CD4-positive, alpha-beta memory T cell (primary cell): ENCODE measurements around the gene CPEB3. TPM values are rescaled to one million over a fixed set of nuclear protein-coding genes. Genes with fewer than 3 reads are reported as not detected.

ENCODE experiments used
- CTCF ChIA-PET: fragments of 350-600 bp; sonication (Branson Sonifier 250); formaldehyde crosslinking; loops from one replicate; lab custom pipeline; 2021; ENCODE audit warnings: inconsistent platforms; ENCODE audit not compliant: partially characterized antibody; lab: Charles Lee
- POLR2A ChIA-PET: fragments of 350-600 bp; sonication (Branson Sonifier 250); formaldehyde crosslinking; loops from one replicate; lab custom pipeline; 2021; ENCODE audit not compliant: partially characterized antibody; lab: Charles Lee
- DNase-seq, 5 donors: peaks; one replicate each; pipeline versions ENCODE4 v3.0.0 to v3.0.0-alpha.2; 2020 to 2022; ENCODE audit warnings: mixed read lengths in 1 of 5
- H3K27ac ChIP-seq: one replicate; pipeline ENCODE4 v1.7.0; 2013; ENCODE audit warnings: low read depth, low read length
- H3K27me3 ChIP-seq: 2 replicates; pipeline ENCODE4 v1.7.0; 2013; ENCODE audit warnings: mild to moderate bottlenecking, low read length, moderate library complexity; ENCODE audit not compliant: insufficient read depth
- H3K36me3 ChIP-seq: 2 replicates; pipeline ENCODE4 v1.7.0; 2013; ENCODE audit warnings: mild to moderate bottlenecking, low read length, moderate library complexity; ENCODE audit not compliant: insufficient read depth
- H3K4me1 ChIP-seq: 2 replicates; pipeline ENCODE4 v1.7.0; 2013; ENCODE audit warnings: mild to moderate bottlenecking, low read length, moderate library complexity; ENCODE audit not compliant: insufficient read depth
- H3K4me3 ChIP-seq, 2 donors: one replicate each; pipeline ENCODE4 v1.7.0; 2013; ENCODE audit warnings: low read length in 2 of 2, mild to moderate bottlenecking in 1 of 2
- H3K9me3 ChIP-seq, 2 donors: one replicate each; pipeline ENCODE4 v1.7.0; 2013; ENCODE audit warnings: low read length in 2 of 2, control low read depth in 1 of 2; ENCODE audit not compliant: control insufficient read depth in 1 of 2
- H3K27ac Mint-ChIP-seq, 7 donors: one replicate each; pipeline ENCODE4 v1.8.0; 2020 to 2021; ENCODE audit warnings: mixed read lengths in 7 of 7, mild to moderate bottlenecking in 6 of 7, inconsistent platforms in 3 of 7, moderate library complexity in 3 of 7
- H3K27me3 Mint-ChIP-seq, 2 donors: one replicate each; pipeline ENCODE4 v1.8.0; 2020 to 2021; ENCODE audit warnings: mixed read lengths in 2 of 2
- H3K36me3 Mint-ChIP-seq, 2 donors: one replicate each; pipeline ENCODE4 v1.8.0; 2020 to 2021; ENCODE audit warnings: mixed read lengths in 2 of 2, inconsistent platforms in 1 of 2, mild to moderate bottlenecking in 1 of 2
- H3K4me1 Mint-ChIP-seq, 4 donors: one replicate each; pipeline ENCODE4 v1.8.0; 2020 to 2021; ENCODE audit warnings: mixed read lengths in 4 of 4, mild to moderate bottlenecking in 1 of 4
- H3K4me3 Mint-ChIP-seq, 8 donors: one replicate each; pipeline ENCODE4 v1.8.0; 2020 to 2021; ENCODE audit warnings: mixed read lengths in 8 of 8, mild to moderate bottlenecking in 7 of 8, moderate library complexity in 6 of 8, inconsistent platforms in 3 of 8
- H3K9me3 Mint-ChIP-seq, 8 donors: one replicate each; pipeline ENCODE4 v1.8.0; 2020 to 2021; ENCODE audit warnings: mixed read lengths in 8 of 8, mild to moderate bottlenecking in 5 of 8, inconsistent platforms in 3 of 8, moderate library complexity in 1 of 8
- intact Hi-C: fragments of 100-400 bp; cut with micrococcal nuclease; formaldehyde crosslinking; loops from one replicate; pipeline ENCODE4 v1.15.1; 2023
- polyA plus RNA-seq, 2 donors: library from polyadenylated mRNA; unstranded; fragments of 300-500 nt; fragmentation: Illumina TruSeq; gene quantifications; one replicate each; pipeline ENCODE4 v1.2.3, GENCODE V29; 2021
- total RNA-seq, 2 experiments: library from RNA; stranded (reverse); gene quantifications; one replicate each; pipeline ENCODE4 v1.2.3, GENCODE V29; 2021

The CPEB3 gene
- total and polyA plus RNA-seq, 4 experiments from 2014 or later: 0.88 to 3.8 (median 2.4) TPM

DNA sequence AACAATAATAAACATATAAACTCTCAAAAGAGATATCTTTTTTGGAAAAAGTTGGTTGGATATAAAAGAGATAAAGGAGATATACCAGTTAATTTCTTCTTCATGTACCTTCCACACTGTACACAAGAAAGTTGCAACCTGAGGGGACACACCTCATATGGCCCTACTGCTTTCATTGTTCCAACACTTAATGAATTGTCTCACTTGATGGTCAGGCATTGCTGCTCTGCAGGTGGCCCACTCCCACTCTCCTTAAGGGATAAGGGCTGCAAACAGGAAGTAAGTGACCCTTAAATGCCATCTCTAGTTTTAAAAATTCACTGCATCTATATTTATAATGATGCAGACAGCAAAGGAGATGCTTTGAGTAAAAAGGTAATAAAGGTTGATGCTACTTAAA, 215.0 kb downstream of the CPEB3 start:
- H3K9me3 ChIP-seq: no peaks in the 10 kb centered on the region
- H3K27ac ChIP-seq: no peak overlapping the region
- Mint-ChIP-seq H3K4me3 (no peak overlapping the region), H3K27me3 (no peaks in the 10 kb centered on the region), H3K27ac (no peak overlapping the region), H3K36me3 (peaks cover 24% of the 10 kb centered on the region in 2 donors), H3K4me1 (no peaks in the 10 kb centered on the region), H3K9me3 (peaks cover 0 to 3% (median 0%) of the 10 kb centered on the region in 8 donors)
- no peak overlapping the region for H3K4me3 ChIP-seq
- POLR2A ChIA-PET: no interaction called here
- CTCF ChIA-PET: interaction anchor here (1.5 kb wide), 1 partner anchor 228 kb away, joined by 4 read pairs; no protein-coding TSS in a partner anchor
- no peaks in the 10 kb centered on the region for H3K4me1 ChIP-seq
- intact Hi-C loops: no loop called here
- no peak for DNase-seq
- H3K36me3 ChIP-seq: peaks cover 2% of the 10 kb centered on the region
- H3K27me3 ChIP-seq: no peaks in the 10 kb centered on the region

DNA sequence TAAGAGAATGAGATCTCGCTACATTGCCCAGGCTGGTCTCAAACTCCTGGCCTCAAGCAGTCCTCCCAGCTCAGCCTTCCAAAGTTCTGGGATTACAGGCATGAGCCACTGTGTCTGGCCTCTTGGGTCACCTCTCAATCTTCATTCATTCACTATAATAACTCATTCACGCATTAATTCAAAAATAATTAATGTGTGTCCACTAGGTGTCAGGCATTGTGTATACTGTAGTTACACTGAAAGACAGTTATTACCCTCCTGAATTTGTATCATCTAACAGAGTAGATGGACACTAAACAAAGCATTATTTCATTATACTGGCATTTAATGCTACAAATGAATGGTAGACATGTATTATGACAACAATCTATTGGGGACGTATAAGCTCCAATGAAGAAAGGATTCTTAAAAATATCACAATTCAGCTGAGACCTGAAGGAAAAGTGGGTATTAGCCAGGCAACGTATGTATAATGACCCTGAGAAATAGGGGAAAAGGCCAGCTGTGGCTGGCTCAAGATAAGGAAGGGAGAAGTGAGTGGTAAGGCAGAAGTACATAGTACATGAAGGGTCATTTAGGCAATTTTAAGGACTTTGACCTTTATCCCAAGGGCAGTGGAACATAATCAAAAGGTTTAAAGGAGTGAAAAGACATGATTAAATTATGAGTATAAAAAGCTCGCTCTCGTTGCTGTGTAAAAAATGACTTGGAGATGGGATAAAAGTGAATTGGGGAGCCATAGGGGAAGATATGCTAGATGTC, 216.6 kb downstream of the CPEB3 start:
- H3K27me3 ChIP-seq: no peaks in the 10 kb centered on the region
- Mint-ChIP-seq H3K27ac (no peak overlapping the region), H3K4me3 (no peak overlapping the region), H3K9me3 (peaks cover 0 to 3% (median 0%) of the 10 kb centered on the region in 8 donors), H3K36me3 (peaks cover 16 to 18% of the 10 kb centered on the region in 2 donors), H3K27me3 (no peaks in the 10 kb centered on the region), H3K4me1 (no peaks in the 10 kb centered on the region)
- H3K36me3 ChIP-seq: no peaks in the 10 kb centered on the region
- ChIA-PET CTCF (interaction anchor here (1.5 kb wide), 1 partner anchor 229 kb away, joined by 4 read pairs; no protein-coding TSS in a partner anchor), POLR2A (no interaction called here)
- intact Hi-C loops: no loop called here
- no peaks in the 10 kb centered on the region for H3K9me3 ChIP-seq
- DNase-seq: no peak
- H3K4me1 ChIP-seq: no peaks in the 10 kb centered on the region
- H3K27ac ChIP-seq: no peak overlapping the region
- H3K4me3 ChIP-seq: no peak overlapping the region

- no peaks in the 10 kb centered on the region for H3K9me3 Mint-ChIP-seq
These were observed 222.0 kb downstream of the CPEB3 start for GRCh38 chr10:92068900-92069299.

GRCh38 chr10:92066386-92066785, 224.5 kb downstream of the CPEB3 start:
- ChIA-PET CTCF (no interaction called here), POLR2A (no interaction called here)
- H3K36me3 ChIP-seq: no peaks in the 10 kb centered on the region
- no peak overlapping the region for H3K4me3 ChIP-seq
- Mint-ChIP-seq H3K4me1 (no peaks in the 10 kb centered on the region), H3K9me3 (no peaks in the 10 kb centered on the region), H3K36me3 (no peaks in the 10 kb centered on the region), H3K27me3 (no peaks in the 10 kb centered on the region), H3K27ac (no peak overlapping the region), H3K4me3 (no peak overlapping the region)
- H3K27me3 ChIP-seq: no peaks in the 10 kb centered on the region
- H3K27ac ChIP-seq: no peak overlapping the region
- no peaks in the 10 kb centered on the region for H3K4me1 ChIP-seq
- H3K9me3 ChIP-seq: no peaks in the 10 kb centered on the region
- intact Hi-C loops: no loop called here
- DNase-seq: no peak

More at GRCh38 chr10:92068900-92069299, 222.0 kb downstream of the CPEB3 start:
- Histone ChIP-seq H3K9me3 (no peaks in the 10 kb centered on the region), H3K36me3 (no peaks in the 10 kb centered on the region), H3K27me3 (no peaks in the 10 kb centered on the region), H3K4me3 (no peak overlapping the region), H3K4me1 (no peaks in the 10 kb centered on the region), H3K27ac (no peak overlapping the region)
- Mint-ChIP-seq H3K27ac (no peak overlapping the region), H3K4me1 (no peaks in the 10 kb centered on the region), H3K27me3 (no peaks in the 10 kb centered on the region), H3K36me3 (no peaks in the 10 kb centered on the region), H3K4me3 (no peak overlapping the region)
- ChIA-PET CTCF (no interaction called here), POLR2A (no interaction called here)
- intact Hi-C loops: no loop called here
- DNase-seq: no peak

GRCh38 chr10:92064506-92064905, 226.4 kb downstream of the CPEB3 start:
- Mint-ChIP-seq H3K27ac (no peak overlapping the region), H3K27me3 (no peaks in the 10 kb centered on the region), H3K4me3 (no peak overlapping the region), H3K4me1 (no peaks in the 10 kb centered on the region), H3K36me3 (peaks cover 3 to 4% of the 10 kb centered on the region in 2 donors), H3K9me3 (no peaks in the 10 kb centered on the region)
- DNase-seq: no peak
- CTCF ChIA-PET: no interaction called here
- H3K27ac ChIP-seq: no peak overlapping the region
- H3K4me3 ChIP-seq: no peak overlapping the region
- intact Hi-C loops: no loop called here
- H3K4me1 ChIP-seq: no peaks in the 10 kb centered on the region
- no peaks in the 10 kb centered on the region for H3K36me3 ChIP-seq
- no peaks in the 10 kb centered on the region for H3K9me3 ChIP-seq
- H3K27me3 ChIP-seq: no peaks in the 10 kb centered on the region
- POLR2A ChIA-PET: no interaction called here

GRCh38 chr10:92062273-92062672, 228.6 kb downstream of the CPEB3 start:
- Histone ChIP-seq H3K4me1 (no peaks in the 10 kb centered on the region), H3K27me3 (no peaks in the 10 kb centered on the region), H3K9me3 (no peaks in the 10 kb centered on the region), H3K4me3 (no peak overlapping the region), H3K27ac (no peak overlapping the region), H3K36me3 (no peaks in the 10 kb centered on the region)
- DNase-seq: no peak
- Mint-ChIP-seq H3K4me1 (peaks cover 0 to 2% (median 0%) of the 10 kb centered on the region in 4 donors), H3K36me3 (peaks cover 4 to 8% of the 10 kb centered on the region in 2 donors), H3K4me3 (no peak overlapping the region), H3K9me3 (no peaks in the 10 kb centered on the region), H3K27ac (no peak overlapping the region), H3K27me3 (no peaks in the 10 kb centered on the region)
- intact Hi-C loops: no loop called here
- POLR2A ChIA-PET: interaction anchor here (0.7 kb wide), 1 partner anchor 327 kb away, joined by 3 read pairs; no protein-coding TSS in a partner anchor
- CTCF ChIA-PET: no interaction called here

- no peak overlapping the region for H3K27ac ChIP-seq
- H3K36me3 Mint-ChIP-seq: peaks cover 15 to 17% of the 10 kb centered on the region in 2 donors
- CTCF ChIA-PET: no interaction called here
These were observed 236.1 kb downstream of the CPEB3 start for GRCh38 chr10:92054807-92055206.

More at GRCh38 chr10:92054807-92055206, 236.1 kb downstream of the CPEB3 start:
- Histone ChIP-seq H3K4me3 (no peak overlapping the region), H3K27me3 (no peaks in the 10 kb centered on the region), H3K36me3 (no peaks in the 10 kb centered on the region), H3K4me1 (no peaks in the 10 kb centered on the region), H3K9me3 (no peaks in the 10 kb centered on the region)
- DNase-seq: no peak
- no peaks in the 10 kb centered on the region for H3K27me3 Mint-ChIP-seq
- H3K4me3 Mint-ChIP-seq: no peak overlapping the region
- H3K27ac Mint-ChIP-seq: no peak overlapping the region
- no peaks in the 10 kb centered on the region for H3K9me3 Mint-ChIP-seq
- POLR2A ChIA-PET: no interaction called here
- H3K4me1 Mint-ChIP-seq: peaks cover 0 to 4% (median 3%) of the 10 kb centered on the region in 4 donors
- intact Hi-C loops: no loop called here
